Kidney tubule cell (primary cell): ENCODE data around the gene EXOC3L2.

Experiments
- DNase-seq: peaks from one replicate; pipeline ENCODE4 v3.0.0-alpha.2; 2018; ENCODE audit warnings: low spot score

The EXOC3L2 gene

GRCh38 chr19:45218911-45219743 is 26.1 kb downstream of the EXOC3L2 start:
- DNase-seq, result no peak

- DNase-seq, result no peak
Measured at GRCh38 chr19:45218426-45218825, 26.8 kb downstream of the EXOC3L2 start.

- no peak for DNase-seq
Measured at GRCh38 chr19:45217957-45218334, 27.3 kb downstream of the EXOC3L2 start.

- no peak for DNase-seq
Measured at GRCh38 chr19:45217193-45217956, 27.8 kb downstream of the EXOC3L2 start.

- no peak for DNase-seq
Measured at GRCh38 chr19:45216667-45217066, 28.5 kb downstream of the EXOC3L2 start.

GRCh38 chr19:45215391-45216191 is 29.6 kb downstream of the EXOC3L2 start:
- DNase-seq, result peak; percentile 56

GRCh38 chr19:45213031-45213430 is 32.2 kb downstream of the EXOC3L2 start:
- no peak for DNase-seq

GRCh38 chr19:45211751-45212381 is 33.3 kb downstream of the EXOC3L2 start:
- no peak for DNase-seq

- no peak for DNase-seq
Measured at GRCh38 chr19:45206328-45206727, 38.9 kb downstream of the EXOC3L2 start.

- DNase-seq, result no peak
Measured at GRCh38 chr19:45205810-45206209, 39.4 kb downstream of the EXOC3L2 start.

- no peak for DNase-seq
Measured at GRCh38 chr19:45202637-45203036, 42.6 kb downstream of the EXOC3L2 start.

GRCh38 chr19:45200568-45200967 is 44.6 kb downstream of the EXOC3L2 start:
- DNase-seq, result no peak

GRCh38 chr19:45195764-45196163 is 49.4 kb downstream of the EXOC3L2 start:
- DNase-seq, result no peak

- DNase-seq, result no peak
Measured at GRCh38 chr19:45191375-45191774, 53.8 kb downstream of the EXOC3L2 start.

- DNase-seq, result no peak
Measured at GRCh38 chr19:45189971-45190370, 55.2 kb downstream of the EXOC3L2 start.

GRCh38 chr19:45187421-45188100 is 57.6 kb downstream of the EXOC3L2 start:
- peak; percentile 37 for DNase-seq

GRCh38 chr19:45186509-45187334 is 58.5 kb downstream of the EXOC3L2 start:
- no peak for DNase-seq

- DNase-seq, result no peak
Measured at GRCh38 chr19:45184115-45184514, 61.1 kb downstream of the EXOC3L2 start.

- no peak for DNase-seq
Measured at GRCh38 chr19:45182758-45183157, 62.4 kb downstream of the EXOC3L2 start.

GRCh38 chr19:45180936-45181335 is 64.3 kb downstream of the EXOC3L2 start:
- DNase-seq, result no peak
